A549 (cell line): ENCODE measurements around the gene FNIP2. TPM values are rescaled to one million over a fixed set of nuclear protein-coding genes. Genes with fewer than 3 reads are reported as not detected.

ENCODE experiments used
- ATAC-seq, 2 experiments: fragments of 200-7000 bp in 1 of 2; fragments of >200 bp in 1 of 2; cut with Nextera tagmentation in 1 of 2; cut with Tn5 transposase in 1 of 2; 3 replicates each; pipeline versions ENCODE4 v1.8.0 to v1.9.1; 2018 to 2020; ENCODE audit warnings: mild to moderate bottlenecking in 1 of 2, moderate library complexity in 1 of 2
- CTCF ChIA-PET: fragments of 300-600 bp; sonication (Branson Sonifier 250); formaldehyde crosslinking; extraction: SDS; loops from one replicate; lab custom pipeline; 2021; ENCODE audit warnings: antibody characterized with exemption, inconsistent platforms; lab: Yijun Ruan, JAX
- POLR2A ChIA-PET: fragments of 350-600 bp; formaldehyde crosslinking; extraction: SDS; loops from one replicate; lab custom pipeline; 2021; ENCODE audit warnings: antibody characterized with exemption, inconsistent platforms; lab: Yijun Ruan, JAX
- DNase-seq, 2 experiments: peaks; one replicate each; pipeline versions ENCODE4 v3.0.0 to v3.0.0-alpha.2; 2011 to 2016; ENCODE audit warnings: low read depth in 1 of 2, low spot score in 1 of 2
- FAIRE-seq: peaks from 2 replicates; lab custom pipeline; 2011; peaks lifted over from hg19 to GRCh38; lab: Jason Lieb, UNC
- H3K27ac ChIP-seq, 2 experiments: fragments of >200 bp; sonication (Bioruptor Twin); formaldehyde crosslinking; 3 replicates each; pipeline ENCODE4 v1.5.1; 2016 to 2017
- H3K4me1 ChIP-seq: fragments of >200 bp; sonication (Bioruptor Twin); formaldehyde crosslinking; 3 replicates; pipeline ENCODE4 v1.6.1; 2016
- H3K4me2 ChIP-seq: fragments of >200 bp; sonication (Bioruptor Twin); formaldehyde crosslinking; 3 replicates; pipeline ENCODE4 v1.6.1; 2016
- H3K4me3 ChIP-seq: fragments of >200 bp; sonication (Bioruptor Twin); formaldehyde crosslinking; 3 replicates; pipeline ENCODE4 v1.5.1; 2016
- H3K9me3 ChIP-seq: fragments of >200 bp; sonication (Bioruptor Twin); formaldehyde crosslinking; 3 replicates; pipeline ENCODE4 v1.6.1; 2016
- BHLHE40 ChIP-seq: IDR thresholded peaks from 2 replicates; pipeline ENCODE4 v1.6.1; 2012; ENCODE audit warnings: low read depth, low read length, inconsistent platforms
- CBX2 ChIP-seq: fragments of 200-600 bp; sonication (generic); IDR thresholded peaks from 2 replicates; pipeline ENCODE4 v1.6.1; 2016; ENCODE audit warnings: low read depth, mild to moderate bottlenecking, borderline replicate concordance
- CBX8 ChIP-seq: fragments of 200-600 bp; sonication (generic); IDR thresholded peaks from 2 replicates; pipeline ENCODE4 v1.6.1; 2016
- CEBPB ChIP-seq, 2 experiments: fragments of >200 bp in 1 of 2; sonication (Bioruptor Twin) in 1 of 2; formaldehyde crosslinking in 1 of 2; IDR thresholded peaks; 2 replicates each; pipeline ENCODE4 v1.6.1; 2012 to 2016
- CHD4 ChIP-seq: fragments of 200-600 bp; sonication (generic); IDR thresholded peaks from 2 replicates; pipeline ENCODE4 v1.6.1; 2016; ENCODE audit warnings: antibody characterized with exemption, mild to moderate bottlenecking, borderline replicate concordance
- EHMT2 ChIP-seq: fragments of 200-600 bp; sonication (generic); IDR thresholded peaks from 2 replicates; pipeline ENCODE4 v1.6.1; 2016; ENCODE audit warnings: antibody characterized with exemption, low read depth, mild to moderate bottlenecking, moderate library complexity
- ELK1 ChIP-seq: fragments of 150-350 bp; IDR thresholded peaks from 2 replicates; pipeline ENCODE4 v1.6.1; 2014; ENCODE audit warnings: low read depth, mild to moderate bottlenecking, low read length
- EP300 ChIP-seq, 2 experiments: fragments of >200 bp; sonication (Bioruptor Twin); formaldehyde crosslinking; IDR thresholded peaks; 2 replicates in 1 of 2; 3 replicates in 1 of 2; pipeline ENCODE4 v1.6.1; 2016 to 2017
- ESRRA ChIP-seq: fragments of 150-350 bp; IDR thresholded peaks from 2 replicates; pipeline ENCODE4 v1.6.1; 2014; ENCODE audit warnings: mild to moderate bottlenecking, low read length, borderline replicate concordance
- GATA3 ChIP-seq: IDR thresholded peaks from 2 replicates; pipeline ENCODE4 v1.6.1; 2012; ENCODE audit warnings: borderline replicate concordance
- HOXB5 ChIP-seq: fragments of 250-450 bp; sonication (Bioruptor Pico); IDR thresholded peaks from 2 replicates; pipeline ENCODE4 v1.5.0; 2020; ENCODE audit warnings: mild to moderate bottlenecking, moderate library complexity
- JUN ChIP-seq, 2 experiments: fragments of >200 bp; sonication (Bioruptor Twin); formaldehyde crosslinking; IDR thresholded peaks; 2 replicates in 1 of 2; 3 replicates in 1 of 2; pipeline ENCODE4 v1.6.1; 2016 to 2017
- KDM1A ChIP-seq: fragments of 200-600 bp; sonication (generic); IDR thresholded peaks from 2 replicates; pipeline ENCODE4 v1.6.1; 2016; ENCODE audit warnings: low read depth, mild to moderate bottlenecking
- KDM5A ChIP-seq: fragments of 200-600 bp; sonication (generic); IDR thresholded peaks from 2 replicates; pipeline ENCODE4 v1.6.1; 2016; ENCODE audit warnings: antibody characterized with exemption, mild to moderate bottlenecking
- MAFK ChIP-seq: fragments of 450-650 bp; IDR thresholded peaks from 2 replicates; pipeline ENCODE4 v1.6.1; 2014; ENCODE audit not compliant: partially characterized antibody
- MYC ChIP-seq: IDR thresholded peaks from 2 replicates; pipeline ENCODE4 v1.6.1; 2012; ENCODE audit warnings: mild to moderate bottlenecking, inconsistent platforms, low read length, improper control_type of control experiment, borderline replicate concordance
- NPAS2 ChIP-seq: fragments of 250-450 bp; sonication (Bioruptor Pico); IDR thresholded peaks from 2 replicates; pipeline ENCODE4 v1.8.0; 2022; ENCODE audit warnings: mild to moderate bottlenecking, moderate library complexity, borderline replicate concordance
- PHF8 ChIP-seq: fragments of 200-600 bp; sonication (generic); IDR thresholded peaks from 2 replicates; pipeline ENCODE4 v1.6.1; 2016; ENCODE audit warnings: low read depth, mild to moderate bottlenecking, antibody characterized with exemption, moderate library complexity, borderline replicate concordance
- POLR2AphosphoS2 ChIP-seq: conservative IDR thresholded peaks from 2 replicates; pipeline ENCODE4 v1.6.1; 2012; ENCODE audit warnings: low read length, improper control_type of control experiment, inconsistent platforms
- RAD21 ChIP-seq, 2 experiments: fragments of >200 bp in 1 of 2; sonication (Bioruptor Twin) in 1 of 2; formaldehyde crosslinking in 1 of 2; IDR thresholded peaks in 1 of 2; conservative IDR thresholded peaks in 1 of 2; 2 replicates in 1 of 2; 3 replicates in 1 of 2; pipeline ENCODE4 v1.6.1; 2012 to 2018; ENCODE audit warnings: inconsistent platforms in 1 of 2
- RARB ChIP-seq: fragments of 250-450 bp; sonication (Bioruptor Pico); IDR thresholded peaks from 2 replicates; pipeline ENCODE4 v1.8.0; 2021; ENCODE audit warnings: mild to moderate bottlenecking, moderate library complexity
- RCOR1 ChIP-seq: fragments of 150-350 bp; IDR thresholded peaks from 2 replicates; pipeline ENCODE4 v1.6.1; 2014; ENCODE audit warnings: antibody characterized with exemption, low read length, low read depth
- RFX5 ChIP-seq: fragments of 450-650 bp; IDR thresholded peaks from 2 replicates; pipeline ENCODE4 v1.7.1; 2014; ENCODE audit warnings: antibody characterized with exemption, mild to moderate bottlenecking, moderate library complexity
- RNF2 ChIP-seq: fragments of 200-600 bp; sonication (generic); IDR thresholded peaks from 2 replicates; pipeline ENCODE4 v1.6.1; 2016; ENCODE audit warnings: low read depth, mild to moderate bottlenecking, antibody characterized with exemption, moderate library complexity, borderline replicate concordance
- SREBF2 ChIP-seq: fragments of 450-650 bp; IDR thresholded peaks from 2 replicates; pipeline ENCODE4 v1.6.1; 2014; ENCODE audit warnings: mild to moderate bottlenecking, moderate library complexity
- TFCP2L1 ChIP-seq: fragments of 250-450 bp; sonication (Bioruptor Pico); IDR thresholded peaks from 2 replicates; pipeline ENCODE4 v1.5.0; 2021; ENCODE audit warnings: mild to moderate bottlenecking
- WGBS: methylation state at CpG from one replicate; pipeline ENCODE4 v1.1.6; 2017; ENCODE audit errors: missing lambda C conversion rate; 5-methylcytosine and 5-hydroxymethylcytosine counted together
- polyA plus RNA-seq, 4 experiments: library from polyadenylated mRNA; depleted of rRNA in 3 of 4; stranded (reverse); fragments of >200 nt; fragmentation: RNase III in 1 of 4; extraction: RNeasy Plus Mini Kit Qiagen cat#74134 plus additional on column Dnase treatment in 1 of 4; gene quantifications; 2 replicates in 3 of 4; 3 replicates in 1 of 4; pipeline ENCODE4 v1.2.3, GENCODE V29; 2011 to 2017

FNIP2 gene
- polyA plus RNA-seq, 2 of the 4 experiments (the other 2 are of a cell fraction), result 2.0 to 2.5 TPM

- CTCF ChIA-PET, result interaction anchor here (0.6 kb wide), 1 partner anchor 339 kb away, joined by 3 read pairs; no protein-coding TSS in a partner anchor
- peak overlapping the region; percentile 22 for H3K4me2 ChIP-seq
- DNase-seq (peak in 1 of 2 experiments; percentile 20), ATAC-seq (peak in 1 of 2 experiments; percentile 46; a peak in 1 of 6 replicates), FAIRE-seq (no peak)
- H3K4me1 ChIP-seq, result peaks cover 31% of the 10 kb centered on the region; the same call in 2 of the 3 replicates
- H3K4me3 ChIP-seq, result no peak overlapping the region
- POLR2A ChIA-PET, result no interaction called here
- H3K9me3 ChIP-seq, result no peaks in the 10 kb centered on the region
- TF ChIP-seq JUN (IDR thresholded peaks at IDR 0.05), result no peak
- TF ChIP-seq HOXB5, result no peak
- no peak for TF ChIP-seq POLR2AphosphoS2
- TF ChIP-seq CBX8, result no peak
- no peak for TF ChIP-seq RAD21 (conservative IDR thresholded peaks at IDR 0.05 in 1 of 2, IDR thresholded peaks at IDR 0.05 in 1 of 2)
- TF ChIP-seq CHD4, result no peak
- no peak for TF ChIP-seq GATA3
- no peak for TF ChIP-seq RARB (CRISPR knock-in tag)
- TF ChIP-seq RCOR1, result no peak
- no peak for TF ChIP-seq TFCP2L1 (CRISPR knock-in tag)
- TF ChIP-seq NPAS2 (CRISPR knock-in tag), result no peak
- TF ChIP-seq KDM1A, result no peak
- no peak for TF ChIP-seq ESRRA
- TF ChIP-seq BHLHE40, result no peak
- TF ChIP-seq EHMT2, result no peak
- no peak for TF ChIP-seq SREBF2
- peak overlapping the region in 1 of 2 experiments; percentile 1; a peak in 1 of 6 replicates for H3K27ac ChIP-seq
- WGBS, result 69% methylated on average over 1 of the region's 1 CpG
Observed at GRCh38 chr4:158775091-158775651, 6.3 kb downstream of the FNIP2 start.

GRCh38 chr4:158776106-158776505, 7.3 kb downstream of the FNIP2 start:
- ChIA-PET POLR2A (no interaction called here), CTCF (no interaction called here)
- WGBS, result 52% methylated on average over 1 of the region's 1 CpG
- FAIRE-seq (no peak), ATAC-seq (no peak), DNase-seq (no peak)
- TF ChIP-seq CEBPB (IDR thresholded peaks at IDR 0.05), result no peak
- TF ChIP-seq ELK1, result no peak
- TF ChIP-seq CBX2, result no peak
- no peak for TF ChIP-seq RAD21 (conservative IDR thresholded peaks at IDR 0.05 in 1 of 2, IDR thresholded peaks at IDR 0.05 in 1 of 2)
- TF ChIP-seq CBX8, result no peak
- TF ChIP-seq MYC, result no peak
- TF ChIP-seq BHLHE40, result no peak
- TF ChIP-seq SREBF2, result no peak
- no peak for TF ChIP-seq EP300 (IDR thresholded peaks at IDR 0.05)
- TF ChIP-seq PHF8, result no peak
- no peak for TF ChIP-seq MAFK
- TF ChIP-seq RFX5, result no peak
- no peak for TF ChIP-seq KDM5A
- TF ChIP-seq RNF2, result no peak
- no peak for TF ChIP-seq RCOR1
- H3K9me3 ChIP-seq, result no peaks in the 10 kb centered on the region
- no peak overlapping the region for H3K4me3 ChIP-seq
- H3K27ac ChIP-seq, result no peak overlapping the region; a peak in 1 of 6 replicates
- H3K4me2 ChIP-seq, result no peak overlapping the region; the same call in 2 of the 3 replicates
- H3K4me1 ChIP-seq, result peaks cover 31% of the 10 kb centered on the region; the same call in 2 of the 3 replicates
